GM10248 (cell line): ENCODE results near the gene LRRC47.

Source experiments
- CTCF ChIA-PET: fragments of 300-600 bp; sonication (Branson Sonifier 250); formaldehyde crosslinking; extraction: SDS; loops from one replicate; lab custom pipeline; 2021; ENCODE audit warnings: antibody characterized with exemption; lab: Yijun Ruan, JAX
- POLR2A ChIA-PET: fragments of 350-650 bp; sonication (Branson Sonifier 250); formaldehyde crosslinking; extraction: SDS; loops from one replicate; lab custom pipeline; 2020; ENCODE audit warnings: antibody characterized with exemption; lab: Yijun Ruan, JAX
- DNase-seq: peaks from one replicate; pipeline ENCODE4 v3.0.0; 2012; ENCODE audit errors: extremely low spot score
- TF ChIP-seq, protein P1 (sequence below): IDR thresholded peaks from 2 replicates; pipeline ENCODE4 v1.5.1; 2012; ENCODE audit warnings: mild to moderate bottlenecking, low read depth; ENCODE audit errors: extremely low read depth, missing control alignments, control extremely low read depth

The LRRC47 gene

DNA sequence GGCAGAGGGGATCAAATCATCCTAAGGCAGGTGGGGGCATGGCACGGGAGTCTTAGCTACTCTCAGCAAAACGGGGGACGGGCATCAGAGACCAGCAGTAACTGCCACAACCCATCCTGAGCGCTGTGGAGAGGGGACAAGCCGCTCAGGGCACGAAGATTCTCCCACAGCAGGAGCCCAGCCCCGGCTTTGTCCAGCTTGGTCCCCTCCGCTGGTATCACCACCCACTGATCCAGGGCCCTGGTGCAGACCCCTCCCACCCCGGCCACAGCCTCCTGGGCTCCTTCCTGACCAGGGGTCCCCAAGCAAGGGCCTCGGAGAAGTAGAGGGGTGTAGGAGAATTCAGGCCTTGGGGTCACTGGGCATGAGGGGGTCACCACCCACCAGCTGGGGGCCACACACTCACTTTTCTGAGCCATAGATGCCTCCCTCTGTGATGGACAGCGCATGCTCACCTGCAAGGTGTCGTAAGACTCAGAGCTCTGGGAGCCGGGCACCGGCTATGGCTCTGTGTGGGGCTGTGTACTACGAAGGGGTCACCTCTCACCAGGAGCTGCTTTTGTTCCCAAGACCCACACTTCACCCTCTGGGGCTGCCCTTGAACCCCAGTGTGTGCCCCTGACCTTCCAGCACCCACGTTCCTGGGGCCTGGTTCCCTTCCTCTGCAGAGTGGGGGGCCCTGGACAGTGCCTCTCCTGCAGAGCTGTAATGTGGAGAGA lies 26.1 kb downstream of the LRRC47 start:
- ChIA-PET POLR2A (no interaction called here), CTCF (interaction anchor here (0.9 to 2.1 kb wide), 4 partner anchors 9 to 105 kb away, joined by 3 to 5 read pairs (median 4); no protein-coding TSS in a partner anchor)
- no peak for DNase-seq
- TF ChIP-seq, protein P1, sequence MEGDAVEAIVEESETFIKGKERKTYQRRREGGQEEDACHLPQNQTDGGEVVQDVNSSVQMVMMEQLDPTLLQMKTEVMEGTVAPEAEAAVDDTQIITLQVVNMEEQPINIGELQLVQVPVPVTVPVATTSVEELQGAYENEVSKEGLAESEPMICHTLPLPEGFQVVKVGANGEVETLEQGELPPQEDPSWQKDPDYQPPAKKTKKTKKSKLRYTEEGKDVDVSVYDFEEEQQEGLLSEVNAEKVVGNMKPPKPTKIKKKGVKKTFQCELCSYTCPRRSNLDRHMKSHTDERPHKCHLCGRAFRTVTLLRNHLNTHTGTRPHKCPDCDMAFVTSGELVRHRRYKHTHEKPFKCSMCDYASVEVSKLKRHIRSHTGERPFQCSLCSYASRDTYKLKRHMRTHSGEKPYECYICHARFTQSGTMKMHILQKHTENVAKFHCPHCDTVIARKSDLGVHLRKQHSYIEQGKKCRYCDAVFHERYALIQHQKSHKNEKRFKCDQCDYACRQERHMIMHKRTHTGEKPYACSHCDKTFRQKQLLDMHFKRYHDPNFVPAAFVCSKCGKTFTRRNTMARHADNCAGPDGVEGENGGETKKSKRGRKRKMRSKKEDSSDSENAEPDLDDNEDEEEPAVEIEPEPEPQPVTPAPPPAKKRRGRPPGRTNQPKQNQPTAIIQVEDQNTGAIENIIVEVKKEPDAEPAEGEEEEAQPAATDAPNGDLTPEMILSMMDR, result no peak

DNA sequence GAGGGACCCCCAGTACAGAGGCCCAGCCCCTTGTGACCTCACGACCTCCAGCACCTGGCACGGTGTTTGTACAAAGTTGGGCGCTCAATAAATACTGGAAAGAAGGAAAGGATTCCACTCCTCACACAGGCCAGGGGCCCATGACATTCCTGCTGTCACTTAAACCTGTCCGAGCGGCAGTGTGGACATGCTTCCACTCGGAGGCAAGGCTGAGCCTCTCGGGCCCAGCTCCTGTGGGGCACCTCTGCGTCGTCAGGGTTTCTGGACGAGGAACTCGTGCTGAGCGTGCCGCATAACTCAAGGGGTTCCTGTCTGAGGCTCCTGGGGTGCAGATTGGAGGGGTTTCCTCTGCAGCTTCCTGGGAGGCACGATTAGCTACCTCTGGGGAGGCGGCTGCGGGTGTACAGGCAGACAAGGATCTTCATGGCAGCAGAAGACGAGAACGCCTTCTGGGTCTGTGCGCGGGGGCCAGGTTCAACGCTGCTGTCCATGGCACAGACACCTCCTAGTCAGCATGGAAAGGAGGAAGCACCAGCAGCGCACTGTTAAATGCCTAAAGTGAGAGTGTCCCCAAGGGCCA lies 27.4 kb downstream of the LRRC47 start:
- ChIA-PET POLR2A (no interaction called here), CTCF (interaction anchor here (1.6 to 2.1 kb wide), 4 partner anchors 8 to 44 kb away, joined by 3 to 6 read pairs (median 4); no protein-coding TSS in a partner anchor)
- TF ChIP-seq, protein P1, result no peak
- DNase-seq, result no peak

DNA sequence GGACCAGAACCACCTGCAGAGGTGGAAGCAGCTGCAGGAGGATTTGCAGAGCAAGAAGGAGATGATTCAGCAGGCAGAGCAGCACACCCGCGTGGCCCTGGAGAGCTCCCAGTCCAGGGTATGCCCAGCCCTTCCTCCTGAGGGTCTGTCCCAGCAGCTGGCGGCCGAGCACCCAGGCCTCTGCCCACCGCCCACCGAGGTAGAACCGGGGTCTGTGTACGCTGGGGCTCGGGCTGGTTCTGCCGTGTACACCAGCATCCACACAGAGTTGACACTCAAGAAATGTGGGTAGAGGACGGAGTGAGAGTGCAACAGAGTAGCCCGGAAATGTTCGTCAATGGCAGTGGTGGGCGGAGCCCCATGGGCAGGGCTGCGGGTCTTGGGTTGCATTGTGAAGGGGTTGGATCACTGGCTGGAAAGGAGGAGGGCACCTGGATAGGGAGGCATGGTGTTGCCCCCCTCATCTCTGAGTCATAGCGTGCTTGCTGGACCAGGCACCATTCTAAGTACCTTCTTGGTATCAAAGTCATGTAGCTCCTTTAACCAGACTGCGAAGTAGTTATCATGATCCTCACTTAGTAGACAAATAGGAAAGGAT lies 28.9 kb downstream of the LRRC47 start:
- TF ChIP-seq, protein P1, result no peak
- POLR2A ChIA-PET, result interaction anchor here (0.7 kb wide), 1 partner anchor 27 kb away, joined by 4 read pairs; no protein-coding TSS in a partner anchor
- no peak for DNase-seq
- CTCF ChIA-PET, result interaction anchor here (1.1 to 1.9 kb wide), 5 partner anchors 8 to 147 kb away, joined by 3 to 6 read pairs (median 4); partner anchors contain the start of gene LRRC47

GRCh38 chr1:3763351-3764125 lies 32.8 kb downstream of the LRRC47 start:
- POLR2A ChIA-PET, result no interaction called here
- TF ChIP-seq, protein P1, result no peak
- no peak for DNase-seq
- CTCF ChIA-PET, result no interaction called here

- DNase-seq, result no peak
- TF ChIP-seq, protein P1, result no peak
- CTCF ChIA-PET, result no interaction called here
- POLR2A ChIA-PET, result no interaction called here
These were observed 33.4 kb downstream of the LRRC47 start for GRCh38 chr1:3762873-3763228.
